Measurements from ENCODE around the gene HIC1. TPM values are rescaled to one million over a fixed set of nuclear protein-coding genes. Genes with fewer than 3 reads are reported as not detected.

HIC1 gene
- total and polyA plus RNA-seq, 8 donors, result 1.5 to 107 (median 8.9) TPM

- peaks cover 0 to 21% (median 15%) of the 10 kb centered on the region in 4 donors for H3K4me1 ChIP-seq
- no peaks in the 10 kb centered on the region for H3K9me3 ChIP-seq
- no peak for DNase-seq
- intact Hi-C loops (cut with DNase I; ENCODE audit: low total_unique reads), result no loop called here
- no peaks in the 10 kb centered on the region for H3K36me3 ChIP-seq
- TF ChIP-seq POLR2AphosphoS5 (IDR thresholded peaks at IDR 0.05) (no peak), CTCF (IDR thresholded peaks at IDR 0.05) (no peak), EP300 (IDR thresholded peaks at IDR 0.05) (no peak), POLR2A (IDR thresholded peaks at IDR 0.05) (no peak)
- H3K27ac ChIP-seq, result no peak overlapping the region
- no peak overlapping the region for H3K4me3 ChIP-seq
- WGBS, 5 donors, result 76 to 81% (median 79%) methylated on average over 14 of the region's 14 CpGs
- peaks cover 0 to 44% (median 4%) of the 10 kb centered on the region in 3 donors for H3K27me3 ChIP-seq
Measured at GRCh38 chr17:2015314-2015713, 39.6 kb upstream of the HIC1 start.

- Histone ChIP-seq H3K9me3 (no peaks in the 10 kb centered on the region), H3K4me1 (peaks cover 0 to 14% (median 9%) of the 10 kb centered on the region in 4 donors), H3K27me3 (peaks cover 0 to 45% (median 4%) of the 10 kb centered on the region in 3 donors), H3K36me3 (no peaks in the 10 kb centered on the region), H3K27ac (no peak overlapping the region), H3K4me3 (no peak overlapping the region)
- WGBS, 5 donors, result 81 to 93% (median 92%) methylated on average over 19 to 20 of the region's 20 CpGs
- no peak for TF ChIP-seq CTCF (IDR thresholded peaks at IDR 0.05)
- no peak for TF ChIP-seq EP300 (IDR thresholded peaks at IDR 0.05)
- no peak for TF ChIP-seq POLR2AphosphoS5 (IDR thresholded peaks at IDR 0.05)
- no peak for TF ChIP-seq POLR2A (IDR thresholded peaks at IDR 0.05)
- DNase-seq, result no peak
- intact Hi-C loops (cut with DNase I; ENCODE audit: low total_unique reads), result no loop called here
Measured at GRCh38 chr17:2016494-2016893, 38.4 kb upstream of the HIC1 start.

- Histone ChIP-seq H3K9me3 (no peaks in the 10 kb centered on the region), H3K4me1 (peaks cover 0 to 5% (median under 1%) of the 10 kb centered on the region in 4 donors), H3K4me3 (no peak overlapping the region), H3K27me3 (peaks cover 0 to 51% (median 4%) of the 10 kb centered on the region in 3 donors), H3K27ac (no peak overlapping the region), H3K36me3 (no peaks in the 10 kb centered on the region)
- intact Hi-C loops (cut with DNase I; ENCODE audit: low total_unique reads), result no loop called here
- no peak for TF ChIP-seq CTCF (IDR thresholded peaks at IDR 0.05)
- no peak for TF ChIP-seq EP300 (IDR thresholded peaks at IDR 0.05)
- no peak for TF ChIP-seq POLR2A (IDR thresholded peaks at IDR 0.05)
- no peak for TF ChIP-seq POLR2AphosphoS5 (IDR thresholded peaks at IDR 0.05)
- WGBS, 5 donors, result 71 to 78% (median 73%) methylated on average over 15 to 19 of the region's 19 CpGs
- peak in 1 of 2 donors; percentile 38 for DNase-seq
Measured at GRCh38 chr17:2017274-2017941, 37.5 kb upstream of the HIC1 start.

GRCh38 chr17:2018716-2019510, 36.0 kb upstream of the HIC1 start:
- Histone ChIP-seq H3K36me3 (no peaks in the 10 kb centered on the region), H3K27ac (no peak overlapping the region), H3K27me3 (peaks cover 0 to 66% (median 13%) of the 10 kb centered on the region in 3 donors), H3K4me3 (no peak overlapping the region), H3K9me3 (no peaks in the 10 kb centered on the region), H3K4me1 (peaks cover 4 to 15% (median 11%) of the 10 kb centered on the region in 4 donors)
- no peak for DNase-seq
- TF ChIP-seq POLR2A (IDR thresholded peaks at IDR 0.05) (no peak), CTCF (IDR thresholded peaks at IDR 0.05) (no peak), EP300 (IDR thresholded peaks at IDR 0.05) (no peak), POLR2AphosphoS5 (IDR thresholded peaks at IDR 0.05) (no peak)
- intact Hi-C loops (cut with DNase I; ENCODE audit: low total_unique reads), result no loop called here
- 69 to 77% (median 74%) methylated on average over 24 of the region's 24 CpGs for WGBS, 5 donors

Measured in stomach (tissue), 9 donors.